ENCODE measurements around the gene AHDC1. TPM values are rescaled to one million over a fixed set of nuclear protein-coding genes. Genes with fewer than 3 reads are reported as not detected.

AHDC1 gene
- total and polyA plus RNA-seq, 9 of the 15 experiments (the other 6 are each of a cell fraction or from before 2014, with no cell fraction given): 0.21 to 36.4 (median 4.7) TPM

- TF ChIP-seq SMARCA5 (IDR thresholded peaks at IDR 0.05) (no peak), ZNF280A (IDR thresholded peaks at IDR 0.05; ENCODE audit: low read depth, partially characterized antibody) (no peak), CEBPB (tag; IDR thresholded peaks at IDR 0.05) (peak; percentile 57; the same call in 1 of the 2 replicates), ZNF347 (CRISPR knock-in tag; IDR thresholded peaks at IDR 0.05; ENCODE audit: low read depth) (no peak), HMG20B (CRISPR knock-in tag; IDR thresholded peaks at IDR 0.05) (no peak), ZNF77 (CRISPR knock-in tag; IDR thresholded peaks at IDR 0.05) (no peak), CCNT2 (IDR thresholded peaks at IDR 0.05; ENCODE audit: borderline replicate concordance, extremely low read depth, insufficient read length, low read depth, low read length) (no peak), ZNF518B (CRISPR knock-in tag; IDR thresholded peaks at IDR 0.05) (no peak), ZNF76 (CRISPR knock-in tag; IDR thresholded peaks at IDR 0.05; ENCODE audit: borderline replicate concordance) (no peak), CUX1 (CRISPR knock-in tag; IDR thresholded peaks at IDR 0.05) (no peak), HDAC8 (tag; IDR thresholded peaks at IDR 0.05) (no peak), FOS (IDR thresholded peaks at IDR 0.05; ENCODE audit: extremely low read depth, insufficient read length) (no peak), E2F1 (CRISPR knock-in tag; IDR thresholded peaks at IDR 0.05) (no peak), ZNF239 (CRISPR knock-in tag; IDR thresholded peaks at IDR 0.05) (no peak), ZNF134 (CRISPR knock-in tag; conservative IDR thresholded peaks at IDR 0.05) (0 out of 2 replicates have a peak, but pooled peaks have one; percentile 40), RB1 (IDR thresholded peaks at IDR 0.05; ENCODE audit: low read depth) (no peak; the same call in 1 of the 2 replicates), KDM5B (IDR thresholded peaks at IDR 0.05; ENCODE audit: insufficient replicate concordance, low read depth, low read length) (peak; percentile 25)
Measured at GRCh38 chr1:27650539-27651175, 46.7 kb upstream of the AHDC1 start (continued).

All from K562 (cell line).